ENCODE results near the gene EPHB2.
A peak's percentile ranks its signal among the peaks of the same experiment; 100 is the strongest.

Gene EPHB2

GRCh38 chr1:22756125-22756735 lies 45.6 kb downstream of the EPHB2 start:
- DNase-seq = no peak
- no peak overlapping the region for H3K4me3 Mint-ChIP-seq
- no peaks in the 10 kb centered on the region for H3K9me3 Mint-ChIP-seq
- no peaks in the 10 kb centered on the region for H3K36me3 Mint-ChIP-seq
- no peaks in the 10 kb centered on the region for H3K4me1 Mint-ChIP-seq
- H3K27ac Mint-ChIP-seq = no peak overlapping the region
- no peak for ATAC-seq (replicated peaks)
- H3K27me3 Mint-ChIP-seq = peaks cover 17 to 21% of the 10 kb centered on the region in 2 donors

DNA sequence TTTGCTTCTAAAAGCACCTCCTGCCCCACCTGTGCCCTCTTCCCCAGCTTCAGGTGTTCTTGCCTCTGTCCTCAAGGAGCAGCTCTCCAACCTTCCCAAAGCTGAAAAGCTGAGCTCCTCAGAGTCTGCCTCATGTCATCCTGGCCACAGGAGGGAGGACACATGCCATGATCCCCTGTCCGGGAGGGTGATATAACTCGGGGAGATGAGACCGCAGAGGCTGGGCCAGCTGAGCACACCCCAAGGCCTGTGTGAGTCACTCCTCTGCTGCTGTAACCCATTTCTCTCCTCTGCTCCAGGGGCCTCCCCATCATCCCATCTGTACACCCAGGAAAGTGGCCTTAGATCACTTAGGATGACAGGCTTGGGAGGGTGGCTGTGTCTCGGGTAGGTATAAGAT lies 49.8 kb downstream of the EPHB2 start:
- Mint-ChIP-seq H3K4me3 (no peak overlapping the region), H3K4me1 (no peaks in the 10 kb centered on the region), H3K9me3 (no peaks in the 10 kb centered on the region), H3K27me3 (peaks cover 9 to 13% of the 10 kb centered on the region in 2 donors), H3K36me3 (no peaks in the 10 kb centered on the region), H3K27ac (no peak overlapping the region)
- ATAC-seq (replicated peaks) (no peak), DNase-seq (no peak)

DNA sequence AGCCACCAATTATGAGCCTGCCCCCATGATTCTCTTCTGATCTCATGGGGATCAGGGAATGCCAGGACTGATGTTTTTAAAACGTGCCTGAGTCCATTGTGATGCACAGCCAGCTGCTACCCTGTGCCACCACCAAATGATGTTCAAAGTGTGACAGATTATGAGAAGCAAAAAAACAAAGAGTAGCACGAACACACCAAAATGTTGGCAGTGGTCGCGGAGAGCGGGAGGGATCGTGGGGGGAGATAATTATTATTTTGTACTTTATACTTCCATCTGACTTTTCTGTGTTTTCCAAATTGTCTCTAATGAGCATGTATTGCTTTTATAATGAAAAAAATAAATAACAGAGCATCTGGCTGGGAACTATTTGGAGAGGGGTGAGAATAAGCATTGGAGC lies 50.5 kb downstream of the EPHB2 start:
- Mint-ChIP-seq H3K9me3 (no peaks in the 10 kb centered on the region), H3K4me3 (no peak overlapping the region), H3K27ac (no peak overlapping the region), H3K27me3 (peaks cover 9 to 13% of the 10 kb centered on the region in 2 donors), H3K4me1 (no peaks in the 10 kb centered on the region), H3K36me3 (no peaks in the 10 kb centered on the region)
- DNase-seq (no peak), ATAC-seq (replicated peaks) (no peak)

GRCh38 chr1:22761821-22762220 lies 51.2 kb downstream of the EPHB2 start:
- Mint-ChIP-seq H3K36me3 (no peaks in the 10 kb centered on the region), H3K4me3 (no peak overlapping the region), H3K4me1 (no peaks in the 10 kb centered on the region), H3K27ac (no peak overlapping the region), H3K9me3 (no peaks in the 10 kb centered on the region), H3K27me3 (peaks cover 9 to 13% of the 10 kb centered on the region in 2 donors)
- ATAC-seq (replicated peaks) (no peak), DNase-seq (no peak)

DNA sequence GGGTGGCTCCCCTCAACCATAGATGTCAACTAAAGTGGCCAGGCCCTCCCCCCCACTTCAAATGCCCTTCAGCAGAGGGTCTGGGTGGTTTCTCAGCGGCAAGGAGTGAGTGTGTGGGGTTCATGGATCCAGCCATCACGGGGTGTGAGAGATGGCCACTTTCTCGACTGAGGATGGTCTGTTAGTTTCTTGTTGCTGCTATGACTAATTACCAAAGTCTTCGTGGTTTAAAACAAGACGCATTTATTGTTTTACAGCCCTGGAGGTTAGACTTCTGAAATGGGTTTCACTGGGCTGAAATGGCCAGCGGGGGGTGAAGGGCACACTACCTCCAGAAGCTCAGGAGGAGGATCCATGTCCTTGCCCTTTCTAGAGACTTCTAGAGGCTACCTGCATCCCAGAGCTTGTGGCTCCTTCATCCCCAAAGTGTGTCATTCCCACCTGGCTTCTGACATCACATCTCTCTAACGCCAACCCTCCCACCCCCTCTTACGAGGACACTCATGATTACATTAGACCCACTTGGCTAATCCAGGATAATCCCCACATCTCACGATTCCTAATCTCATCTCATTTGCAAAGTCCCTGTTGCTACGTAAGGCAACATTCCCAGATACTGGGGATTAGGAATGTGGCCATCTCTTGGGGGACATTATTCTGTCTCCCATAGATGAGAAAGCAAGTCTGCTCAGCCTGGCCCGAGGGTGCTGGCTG lies 53.0 kb downstream of the EPHB2 start:
- Mint-ChIP-seq H3K36me3 (no peaks in the 10 kb centered on the region), H3K27me3 (peaks cover 8 to 13% of the 10 kb centered on the region in 2 donors), H3K4me3 (no peak overlapping the region), H3K27ac (no peak overlapping the region), H3K9me3 (no peaks in the 10 kb centered on the region), H3K4me1 (no peaks in the 10 kb centered on the region)
- DNase-seq = no peak
- ATAC-seq (replicated peaks) = peak in 1 of 2 donors; percentile 39

DNA sequence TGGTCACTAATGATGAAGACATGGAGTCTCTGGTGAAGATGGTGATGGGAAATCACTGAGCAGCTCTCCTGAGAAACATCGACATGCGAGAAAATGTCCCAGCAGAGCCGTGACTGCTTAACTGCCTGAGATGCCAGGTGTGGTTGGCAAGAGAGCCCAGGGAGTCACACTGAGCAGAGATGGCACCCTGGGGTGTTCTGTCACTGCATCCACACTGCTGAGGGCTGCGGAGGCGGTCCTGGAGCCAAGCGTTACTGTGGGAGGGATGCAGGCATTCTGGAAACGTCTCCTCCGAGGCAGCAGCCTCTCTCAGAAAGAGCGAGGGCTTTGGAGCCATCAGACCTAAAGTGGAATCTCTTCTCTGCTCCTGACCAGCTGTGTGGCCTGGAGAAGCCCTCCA lies 57.2 kb downstream of the EPHB2 start:
- ATAC-seq (replicated peaks) (no peak), DNase-seq (no peak)
- H3K4me3 Mint-ChIP-seq = no peak overlapping the region
- H3K36me3 Mint-ChIP-seq = no peaks in the 10 kb centered on the region
- peaks cover 11 to 14% of the 10 kb centered on the region in 2 donors for H3K27me3 Mint-ChIP-seq
- H3K27ac Mint-ChIP-seq = no peak overlapping the region
- no peaks in the 10 kb centered on the region for H3K9me3 Mint-ChIP-seq
- no peaks in the 10 kb centered on the region for H3K4me1 Mint-ChIP-seq

DNA sequence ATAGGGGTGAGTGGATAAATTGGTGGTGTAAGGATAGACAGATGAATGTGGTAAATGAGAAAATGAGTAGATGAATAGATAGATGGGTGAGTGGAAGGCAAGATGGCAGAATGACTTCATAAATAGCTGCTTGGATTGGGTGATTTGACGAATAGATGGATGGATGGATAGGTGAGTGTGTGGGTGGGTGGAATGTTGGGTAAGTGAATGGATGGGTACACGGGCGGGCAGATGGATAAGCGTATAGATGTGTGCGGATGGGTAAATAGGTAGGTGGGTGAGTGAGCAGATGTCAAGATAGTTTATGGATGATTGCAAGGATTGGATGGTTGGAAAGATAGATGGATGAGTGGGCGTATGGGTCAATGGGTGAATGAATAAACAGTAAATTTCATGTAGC lies 59.3 kb downstream of the EPHB2 start:
- no peak overlapping the region for H3K27ac Mint-ChIP-seq
- peaks cover 14 to 15% of the 10 kb centered on the region in 2 donors for H3K27me3 Mint-ChIP-seq
- no peak overlapping the region for H3K4me3 Mint-ChIP-seq
- ATAC-seq (replicated peaks) (no peak), DNase-seq (no peak)
- H3K4me1 Mint-ChIP-seq = no peaks in the 10 kb centered on the region
- H3K36me3 Mint-ChIP-seq = no peaks in the 10 kb centered on the region
- no peaks in the 10 kb centered on the region for H3K9me3 Mint-ChIP-seq

DNA sequence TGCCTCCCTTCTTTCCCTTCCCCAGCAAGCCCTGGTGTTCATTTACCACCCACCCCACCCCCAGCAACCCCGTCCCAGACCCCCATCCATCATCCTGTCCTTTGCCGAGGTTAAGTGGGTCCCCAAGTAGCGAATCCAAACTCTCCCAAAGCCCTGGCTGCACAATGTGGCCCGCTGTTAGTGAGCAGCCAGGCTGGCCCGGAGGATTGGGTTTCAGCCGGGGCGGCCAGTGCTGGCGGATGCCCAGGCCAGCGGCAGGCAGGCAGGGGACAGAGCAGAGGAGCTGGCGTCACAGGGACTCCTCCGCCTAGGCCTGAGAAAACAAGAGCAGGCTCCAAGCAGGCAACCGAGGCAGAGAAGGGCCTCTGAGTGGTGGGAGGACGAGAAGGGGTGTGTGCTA lies 61.4 kb downstream of the EPHB2 start:
- ATAC-seq (replicated peaks) = no peak
- H3K36me3 Mint-ChIP-seq = no peaks in the 10 kb centered on the region
- H3K9me3 Mint-ChIP-seq = no peaks in the 10 kb centered on the region
- H3K4me1 Mint-ChIP-seq = no peaks in the 10 kb centered on the region
- DNase-seq = no peak
- H3K27ac Mint-ChIP-seq = no peak overlapping the region
- no peak overlapping the region for H3K4me3 Mint-ChIP-seq
- H3K27me3 Mint-ChIP-seq = peaks cover 19 to 25% of the 10 kb centered on the region in 2 donors

GRCh38 chr1:22773981-22774832 lies 63.6 kb downstream of the EPHB2 start:
- no peak for ATAC-seq (replicated peaks)
- Mint-ChIP-seq H3K4me3 (no peak overlapping the region), H3K27me3 (peaks cover 16 to 35% of the 10 kb centered on the region in 2 donors), H3K4me1 (no peaks in the 10 kb centered on the region), H3K36me3 (no peaks in the 10 kb centered on the region), H3K9me3 (no peaks in the 10 kb centered on the region), H3K27ac (no peak overlapping the region)
- no peak for DNase-seq

- no peak overlapping the region for H3K27ac Mint-ChIP-seq
- peaks cover 16 to 36% of the 10 kb centered on the region in 2 donors for H3K27me3 Mint-ChIP-seq
- H3K9me3 Mint-ChIP-seq = no peaks in the 10 kb centered on the region
- no peaks in the 10 kb centered on the region for H3K36me3 Mint-ChIP-seq
- H3K4me1 Mint-ChIP-seq = no peaks in the 10 kb centered on the region
- H3K4me3 Mint-ChIP-seq = no peak overlapping the region
- ATAC-seq (replicated peaks) (no peak), DNase-seq (no peak)
These were observed 64.2 kb downstream of the EPHB2 start for GRCh38 chr1:22774833-22775182.

DNA sequence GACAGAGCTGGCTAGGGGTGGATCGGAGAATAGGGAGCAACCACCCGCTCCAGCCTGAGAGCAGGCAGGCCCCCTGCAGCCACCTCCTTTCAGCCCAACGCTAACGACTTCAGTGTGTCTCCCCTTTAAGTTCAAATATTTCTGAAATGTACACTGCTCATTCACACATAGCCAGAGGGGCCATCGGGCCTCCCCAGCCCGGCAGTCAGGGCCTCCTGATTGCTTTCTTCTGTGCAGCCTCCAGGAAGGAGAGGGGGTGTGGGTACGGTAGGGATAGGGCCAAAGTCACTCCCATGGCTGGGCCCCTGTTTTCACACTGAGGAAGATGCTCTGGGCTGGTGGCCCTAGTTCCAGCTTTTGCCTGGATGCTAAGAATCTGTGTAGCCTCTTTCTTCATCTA lies 64.8 kb downstream of the EPHB2 start:
- no peak for ATAC-seq (replicated peaks)
- H3K4me1 Mint-ChIP-seq = no peaks in the 10 kb centered on the region
- DNase-seq = no peak
- H3K4me3 Mint-ChIP-seq = no peak overlapping the region
- H3K27ac Mint-ChIP-seq = no peak overlapping the region
- peaks cover 18 to 39% of the 10 kb centered on the region in 2 donors for H3K27me3 Mint-ChIP-seq
- peaks cover 0 to under 1% of the 10 kb centered on the region in 2 donors for H3K9me3 Mint-ChIP-seq
- H3K36me3 Mint-ChIP-seq = no peaks in the 10 kb centered on the region

- H3K4me3 Mint-ChIP-seq = no peak overlapping the region
- peaks cover 3 to 4% of the 10 kb centered on the region in 2 donors for H3K9me3 Mint-ChIP-seq
- no peak for DNase-seq
- H3K36me3 Mint-ChIP-seq = no peaks in the 10 kb centered on the region
- peaks cover 23 to 43% of the 10 kb centered on the region in 2 donors for H3K27me3 Mint-ChIP-seq
- no peak overlapping the region for H3K27ac Mint-ChIP-seq
- no peaks in the 10 kb centered on the region for H3K4me1 Mint-ChIP-seq
- ATAC-seq (replicated peaks) = no peak
These were observed 65.5 kb downstream of the EPHB2 start for GRCh38 chr1:22776035-22776613.

DNA sequence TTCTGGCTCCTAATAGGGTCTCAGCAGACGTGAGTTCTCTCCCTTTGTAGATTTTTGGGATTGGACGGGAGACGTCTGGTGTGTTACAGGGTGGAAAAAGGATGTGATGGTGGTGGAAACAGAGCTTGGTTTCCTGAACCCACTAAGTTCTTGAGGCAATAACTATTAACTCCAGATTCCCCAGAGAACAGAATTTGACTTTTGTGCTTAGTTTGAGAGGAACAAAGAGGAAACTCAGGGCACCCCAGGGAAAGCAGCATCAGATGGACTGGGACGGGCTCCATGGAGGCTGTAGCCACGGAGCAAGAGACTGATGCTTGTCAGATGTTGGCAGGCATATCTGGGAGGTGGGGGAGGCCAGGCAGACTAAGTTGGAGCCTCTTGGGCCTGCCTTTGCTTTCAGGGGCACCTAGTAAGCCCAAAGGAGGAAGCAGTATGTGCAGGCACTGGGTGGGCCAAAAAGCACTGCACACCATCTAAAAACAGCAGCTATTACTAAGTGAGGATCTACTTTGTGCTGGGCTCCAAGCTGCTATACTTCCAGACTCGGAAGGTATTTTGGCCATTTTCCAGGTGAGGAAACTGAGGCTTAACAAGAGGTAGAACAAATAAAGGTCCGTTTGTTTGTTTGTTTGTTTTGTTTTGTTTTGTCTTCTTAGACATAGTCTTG lies 66.9 kb downstream of the EPHB2 start:
- H3K9me3 Mint-ChIP-seq = peaks cover 3 to 4% of the 10 kb centered on the region in 2 donors
- no peak overlapping the region for H3K4me3 Mint-ChIP-seq
- H3K27me3 Mint-ChIP-seq = peaks cover 23 to 43% of the 10 kb centered on the region in 2 donors
- no peak for DNase-seq
- no peaks in the 10 kb centered on the region for H3K36me3 Mint-ChIP-seq
- no peak for ATAC-seq (replicated peaks)
- H3K27ac Mint-ChIP-seq = no peak overlapping the region
- H3K4me1 Mint-ChIP-seq = no peaks in the 10 kb centered on the region

- peaks cover 23 to 43% of the 10 kb centered on the region in 2 donors for H3K27me3 Mint-ChIP-seq
- H3K4me1 Mint-ChIP-seq = no peaks in the 10 kb centered on the region
- H3K9me3 Mint-ChIP-seq = peaks cover 3 to 4% of the 10 kb centered on the region in 2 donors
- no peak overlapping the region for H3K4me3 Mint-ChIP-seq
- H3K27ac Mint-ChIP-seq = no peak overlapping the region
- H3K36me3 Mint-ChIP-seq = no peaks in the 10 kb centered on the region
- DNase-seq = no peak
- no peak for ATAC-seq (replicated peaks)
These were observed 67.8 kb downstream of the EPHB2 start for GRCh38 chr1:22778408-22778807.
